ENCODE measurements around the gene KCNIP1.

KCNIP1 gene

GRCh38 chr5:170739446-170739845 lies 235.6 kb downstream of the KCNIP1 start:
- Mint-ChIP-seq H3K4me1 (peaks cover 3% of the 10 kb centered on the region), H3K27me3 (peaks cover 6% of the 10 kb centered on the region), H3K27ac (no peak overlapping the region), H3K36me3 (no peaks in the 10 kb centered on the region), H3K9me3 (peaks cover 5% of the 10 kb centered on the region), H3K4me3 (no peak overlapping the region)
- no peak for DNase-seq (ENCODE audit: low spot score in 2 of 2)
- ATAC-seq (ENCODE audit: low read depth): no peak

DNA sequence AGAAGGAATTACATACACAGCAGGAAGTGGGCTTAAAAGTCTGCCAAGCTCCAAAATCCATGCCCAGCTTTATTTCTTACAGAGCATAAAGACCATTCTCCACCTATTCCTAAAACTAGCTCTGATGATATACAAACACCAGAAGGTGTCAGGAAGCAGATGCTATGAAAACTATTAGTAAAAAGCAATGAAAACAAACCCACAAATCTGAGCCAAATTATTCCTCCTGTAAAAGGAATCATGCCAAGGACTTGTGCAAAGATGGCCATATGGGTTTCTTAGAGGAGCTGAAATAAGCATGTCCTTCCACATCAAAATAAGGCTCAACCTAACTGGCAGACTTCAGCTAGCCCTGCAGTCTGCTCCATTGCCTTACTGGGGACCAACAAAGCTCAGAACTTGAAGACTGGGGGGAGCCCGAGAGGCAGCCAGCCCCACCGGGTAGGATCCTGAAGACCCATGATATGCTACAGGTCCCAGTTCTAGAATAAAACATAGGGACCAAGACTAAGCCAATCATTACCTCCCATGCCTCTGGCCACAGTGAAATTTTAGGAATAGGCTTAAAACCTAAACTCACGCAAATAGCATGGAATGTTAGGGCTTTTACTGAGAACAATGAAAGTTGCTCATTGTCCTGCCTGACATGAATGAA lies 236.9 kb downstream of the KCNIP1 start:
- Mint-ChIP-seq H3K36me3 (no peaks in the 10 kb centered on the region), H3K4me1 (peaks cover 3% of the 10 kb centered on the region), H3K27me3 (peaks cover 6% of the 10 kb centered on the region), H3K9me3 (peaks cover 3% of the 10 kb centered on the region), H3K27ac (no peak overlapping the region), H3K4me3 (no peak overlapping the region)
- DNase-seq (ENCODE audit: low spot score in 2 of 2) (no peak), ATAC-seq (ENCODE audit: low read depth) (no peak)

- Mint-ChIP-seq H3K9me3 (no peaks in the 10 kb centered on the region), H3K4me1 (peaks cover 3% of the 10 kb centered on the region), H3K27ac (no peak overlapping the region), H3K4me3 (no peak overlapping the region), H3K36me3 (no peaks in the 10 kb centered on the region), H3K27me3 (peaks cover 6% of the 10 kb centered on the region)
- no peak for DNase-seq (ENCODE audit: low spot score in 2 of 2)
- ATAC-seq (ENCODE audit: low read depth): no peak
These were observed 238.0 kb downstream of the KCNIP1 start for GRCh38 chr5:170741801-170742200.

DNA sequence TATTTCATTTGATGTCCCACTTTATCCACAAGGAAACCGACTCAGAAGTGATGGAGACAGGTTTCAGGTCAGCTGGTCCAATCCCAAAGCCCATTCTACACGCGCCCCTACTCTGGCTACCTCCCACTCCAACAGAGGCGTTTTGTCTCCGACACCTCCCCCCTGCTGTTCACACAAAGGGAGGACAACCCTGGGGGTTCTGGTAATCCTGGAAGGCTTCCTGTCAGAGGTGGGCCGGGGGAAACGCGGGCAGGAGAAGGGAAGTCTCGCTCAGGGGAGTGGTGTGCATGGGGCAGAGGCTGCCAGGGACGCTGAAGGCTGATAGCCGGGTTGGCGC lies 240.0 kb downstream of the KCNIP1 start:
- H3K4me1 Mint-ChIP-seq: peaks cover 3% of the 10 kb centered on the region
- DNase-seq (ENCODE audit: low spot score in 2 of 2) (no peak), ATAC-seq (ENCODE audit: low read depth) (no peak)
- H3K36me3 Mint-ChIP-seq: no peaks in the 10 kb centered on the region
- no peaks in the 10 kb centered on the region for H3K9me3 Mint-ChIP-seq
- peaks cover 11% of the 10 kb centered on the region for H3K27me3 Mint-ChIP-seq
- no peak overlapping the region for H3K4me3 Mint-ChIP-seq
- no peak overlapping the region for H3K27ac Mint-ChIP-seq

- Mint-ChIP-seq H3K27ac (no peak overlapping the region), H3K4me1 (peaks cover 3% of the 10 kb centered on the region), H3K36me3 (no peaks in the 10 kb centered on the region), H3K9me3 (no peaks in the 10 kb centered on the region), H3K4me3 (no peak overlapping the region), H3K27me3 (peaks cover 16% of the 10 kb centered on the region)
- ATAC-seq (ENCODE audit: low read depth) (no peak), DNase-seq (ENCODE audit: low spot score in 2 of 2) (no peak)
These were observed 241.8 kb downstream of the KCNIP1 start for GRCh38 chr5:170745481-170746071.

DNA sequence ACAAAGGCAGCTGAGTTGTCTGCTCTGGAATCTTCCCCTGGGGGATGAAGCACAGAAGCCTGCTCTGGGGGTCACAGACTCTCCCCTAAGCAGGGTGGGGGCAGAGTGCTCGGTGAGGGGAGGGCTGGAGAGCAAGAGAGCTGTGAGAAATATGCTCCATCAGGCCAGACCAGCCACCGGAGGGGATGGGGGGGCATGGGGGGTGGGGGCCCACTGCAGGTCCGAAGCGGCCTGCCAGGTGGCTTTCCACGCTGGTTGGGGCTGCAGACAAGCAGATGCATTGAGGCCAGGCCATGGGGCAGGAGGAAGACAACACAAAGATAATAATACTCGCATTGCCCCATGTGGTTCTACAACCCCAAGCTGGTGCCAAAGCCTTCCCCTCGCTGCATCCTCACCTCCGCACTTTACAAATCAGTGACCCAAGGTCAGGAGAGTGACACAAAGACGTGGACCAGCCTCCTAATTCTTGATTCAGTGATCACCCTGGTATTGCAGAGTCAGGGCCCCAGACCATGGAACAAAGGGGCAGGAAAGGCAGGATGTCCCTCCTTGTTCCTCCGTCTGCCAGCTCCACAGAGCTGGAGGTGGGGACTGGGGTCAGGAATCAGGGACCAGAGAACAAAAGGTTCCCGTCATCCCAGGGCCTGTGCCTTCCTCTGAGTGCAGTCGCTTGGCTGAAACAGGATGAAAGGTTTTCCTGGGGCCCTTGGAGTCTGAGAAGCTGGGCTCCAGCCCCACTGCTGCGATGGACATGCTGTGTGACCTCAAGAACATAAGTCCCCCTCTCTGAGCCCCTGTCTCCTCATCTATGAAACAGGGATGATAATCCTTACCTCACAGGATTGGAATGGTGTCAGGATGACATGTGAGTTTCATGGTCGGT lies 242.5 kb downstream of the KCNIP1 start:
- Mint-ChIP-seq H3K4me3 (no peak overlapping the region), H3K27me3 (peaks cover 20% of the 10 kb centered on the region), H3K9me3 (no peaks in the 10 kb centered on the region), H3K27ac (no peak overlapping the region), H3K36me3 (no peaks in the 10 kb centered on the region), H3K4me1 (peaks cover 3% of the 10 kb centered on the region)
- ATAC-seq (ENCODE audit: low read depth) (no peak), DNase-seq (ENCODE audit: low spot score in 2 of 2) (no peak)

DNA sequence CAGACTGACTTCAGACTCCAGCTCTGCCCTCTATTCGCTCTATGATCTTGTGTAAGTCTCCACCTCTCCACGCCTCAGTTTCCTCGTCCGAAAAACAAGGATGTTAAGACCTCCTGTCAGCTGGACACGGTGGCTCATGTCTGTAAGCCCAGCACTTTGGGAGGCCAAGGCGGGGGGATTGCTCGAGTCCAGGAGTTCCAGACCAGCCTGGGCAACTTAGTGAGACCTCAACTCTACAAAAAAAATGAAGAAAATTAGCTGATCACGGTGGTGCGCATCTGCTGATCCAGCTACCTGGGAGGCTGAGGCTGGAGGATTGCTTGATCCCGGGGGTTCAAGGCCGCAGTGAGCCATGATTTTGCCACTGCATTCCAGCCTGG lies 243.1 kb downstream of the KCNIP1 start:
- no peak for ATAC-seq (ENCODE audit: low read depth)
- Mint-ChIP-seq H3K4me1 (peaks cover 3% of the 10 kb centered on the region), H3K36me3 (no peaks in the 10 kb centered on the region), H3K27ac (no peak overlapping the region), H3K9me3 (no peaks in the 10 kb centered on the region), H3K4me3 (no peak overlapping the region), H3K27me3 (peaks cover 20% of the 10 kb centered on the region)
- no peak for DNase-seq (ENCODE audit: low spot score in 2 of 2)

GRCh38 chr5:170747357-170747756 lies 243.5 kb downstream of the KCNIP1 start:
- H3K27me3 Mint-ChIP-seq: peaks cover 18% of the 10 kb centered on the region

DNA sequence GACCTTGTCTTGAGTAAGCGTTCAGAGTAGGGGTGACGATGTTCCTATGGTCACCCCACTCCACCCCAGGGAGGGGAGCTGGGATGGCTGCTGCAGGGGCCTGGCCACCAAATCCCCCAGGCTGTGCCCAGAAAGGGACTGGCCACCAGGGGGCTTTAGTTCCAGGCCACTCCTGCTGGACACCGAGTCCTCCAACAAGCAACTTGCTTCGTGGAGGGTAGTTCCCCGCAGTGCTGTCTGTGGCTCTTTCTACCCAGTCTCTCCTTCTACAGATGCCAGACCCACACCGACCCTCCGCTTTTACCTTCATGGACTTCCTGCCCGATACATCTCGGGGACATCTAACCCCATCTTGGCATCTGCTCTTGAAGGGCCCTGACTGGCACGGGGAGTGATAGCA lies 244.0 kb downstream of the KCNIP1 start:
- no peak overlapping the region for H3K4me3 Mint-ChIP-seq
- H3K36me3 Mint-ChIP-seq: no peaks in the 10 kb centered on the region
- no peak overlapping the region for H3K27ac Mint-ChIP-seq
- peaks cover 3% of the 10 kb centered on the region for H3K4me1 Mint-ChIP-seq
- no peaks in the 10 kb centered on the region for H3K9me3 Mint-ChIP-seq
- H3K27me3 Mint-ChIP-seq: peaks cover 18% of the 10 kb centered on the region
- no peak for DNase-seq (ENCODE audit: low spot score in 2 of 2)
- no peak for ATAC-seq (ENCODE audit: low read depth)

More at GRCh38 chr5:170747357-170747756, 243.5 kb downstream of the KCNIP1 start:
- no peaks in the 10 kb centered on the region for H3K9me3 Mint-ChIP-seq
- H3K27ac Mint-ChIP-seq: no peak overlapping the region
- H3K36me3 Mint-ChIP-seq: no peaks in the 10 kb centered on the region
- H3K4me1 Mint-ChIP-seq: peaks cover 3% of the 10 kb centered on the region
- no peak for DNase-seq (ENCODE audit: low spot score in 2 of 2)
- H3K4me3 Mint-ChIP-seq: no peak overlapping the region
- no peak for ATAC-seq (ENCODE audit: low read depth)

DNA sequence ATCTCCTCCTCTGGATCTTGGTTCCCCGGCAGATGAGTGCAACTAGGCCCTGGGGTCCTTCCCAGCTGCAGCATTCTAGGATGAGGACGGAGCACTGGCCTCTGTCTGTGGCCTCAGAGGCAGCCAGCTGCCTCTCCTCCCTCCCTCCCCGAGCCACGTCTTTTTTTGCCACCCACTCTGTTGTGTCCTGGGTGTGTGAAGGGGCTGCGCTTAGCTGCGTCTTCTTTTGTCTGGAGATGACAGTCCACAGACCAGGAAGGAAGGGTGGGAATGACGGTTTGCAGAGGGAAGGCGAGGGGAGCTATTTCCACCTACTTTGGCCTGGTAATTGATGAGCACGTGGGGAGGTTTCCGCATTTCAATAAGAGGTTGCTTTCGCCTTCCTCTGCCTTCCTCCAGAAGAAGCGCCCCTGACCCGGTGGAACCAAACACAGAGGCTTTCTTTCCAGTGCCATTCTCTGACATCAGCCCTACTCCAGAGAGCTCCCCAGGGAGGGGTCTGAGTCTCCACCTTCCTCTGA lies 245.2 kb downstream of the KCNIP1 start:
- ATAC-seq (ENCODE audit: low read depth): no peak
- Mint-ChIP-seq H3K4me1 (peaks cover 3% of the 10 kb centered on the region), H3K9me3 (peaks cover 1% of the 10 kb centered on the region), H3K27ac (no peak overlapping the region), H3K4me3 (no peak overlapping the region), H3K36me3 (no peaks in the 10 kb centered on the region), H3K27me3 (peaks cover 17% of the 10 kb centered on the region)
- DNase-seq (ENCODE audit: low spot score in 2 of 2): no peak

DNA sequence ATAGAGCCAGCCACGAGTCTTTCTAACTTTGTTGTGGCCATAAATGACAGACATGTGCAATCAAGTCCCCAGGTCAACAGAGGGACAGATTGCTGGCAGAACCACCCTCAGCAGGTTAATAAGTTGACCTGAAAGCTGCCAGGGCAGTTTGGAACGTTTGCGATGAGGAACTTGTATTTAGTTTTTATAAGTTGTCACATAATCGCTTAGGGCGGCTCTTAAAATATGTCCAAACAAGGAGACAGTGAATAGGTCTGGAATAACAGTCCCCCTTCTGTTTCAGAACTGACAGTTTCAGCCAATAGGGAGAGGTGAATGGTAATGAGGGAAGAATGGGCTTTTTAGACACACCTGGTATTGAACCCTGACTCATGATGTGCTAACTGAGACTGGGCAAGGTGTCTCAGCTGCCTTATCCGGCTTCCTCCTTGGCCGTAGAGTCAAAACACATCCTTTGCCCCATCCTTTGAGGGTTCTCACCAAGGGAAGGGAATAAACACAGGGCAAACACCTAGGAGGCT lies 246.2 kb downstream of the KCNIP1 start:
- H3K36me3 Mint-ChIP-seq: no peaks in the 10 kb centered on the region
- H3K4me3 Mint-ChIP-seq: no peak overlapping the region
- H3K27me3 Mint-ChIP-seq: peaks cover 14% of the 10 kb centered on the region
- no peaks in the 10 kb centered on the region for H3K4me1 Mint-ChIP-seq
- ATAC-seq (ENCODE audit: low read depth) (no peak), DNase-seq (ENCODE audit: low spot score in 2 of 2) (no peak)
- no peak overlapping the region for H3K27ac Mint-ChIP-seq
- H3K9me3 Mint-ChIP-seq: peaks cover 3% of the 10 kb centered on the region

- Mint-ChIP-seq H3K9me3 (peaks cover 3% of the 10 kb centered on the region), H3K4me3 (no peak overlapping the region), H3K27ac (no peak overlapping the region), H3K27me3 (peaks cover 14% of the 10 kb centered on the region), H3K4me1 (no peaks in the 10 kb centered on the region), H3K36me3 (no peaks in the 10 kb centered on the region)
- DNase-seq (ENCODE audit: low spot score in 2 of 2) (no peak), ATAC-seq (ENCODE audit: low read depth) (no peak)
These were observed 247.0 kb downstream of the KCNIP1 start for GRCh38 chr5:170750791-170751190.

DNA sequence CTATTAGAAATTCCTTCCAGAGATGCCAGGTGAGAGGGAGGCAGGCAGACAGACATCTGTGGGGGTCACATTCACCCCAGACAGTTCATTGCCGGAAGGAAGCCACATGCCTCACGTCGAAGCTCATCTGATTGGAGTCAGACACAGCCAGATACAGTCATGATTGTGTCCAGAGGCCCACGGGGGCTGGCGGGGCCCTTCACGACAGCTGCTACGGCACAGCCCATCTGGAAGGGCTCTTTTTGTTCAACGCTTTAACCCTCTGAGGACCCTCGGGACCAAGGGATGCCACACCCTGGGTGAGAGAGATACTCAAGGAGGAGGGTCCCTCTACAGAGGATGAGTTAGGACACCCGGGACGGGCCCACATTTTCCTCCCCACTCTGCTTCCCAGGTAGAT lies 247.8 kb downstream of the KCNIP1 start:
- ATAC-seq (ENCODE audit: low read depth): no peak
- no peaks in the 10 kb centered on the region for H3K4me1 Mint-ChIP-seq
- peaks cover 3% of the 10 kb centered on the region for H3K9me3 Mint-ChIP-seq
- no peak overlapping the region for H3K4me3 Mint-ChIP-seq
- no peaks in the 10 kb centered on the region for H3K36me3 Mint-ChIP-seq
- no peak for DNase-seq (ENCODE audit: low spot score in 2 of 2)
- H3K27me3 Mint-ChIP-seq: peaks cover 14% of the 10 kb centered on the region
- H3K27ac Mint-ChIP-seq: no peak overlapping the region

Data from memory B cell (primary cell).